K562 (cell line): Measurements from ENCODE around the gene KHSRP. TPM values are rescaled to one million over a fixed set of nuclear protein-coding genes. Genes with fewer than 3 reads are reported as not detected.

Experiments used
- ATF1 ChIP-seq, 2 experiments: fragments of 450-650 bp in 1 of 2; IDR thresholded peaks; 2 replicates each; pipeline ENCODE4 v1.6.1; 2016; ENCODE audit warnings: missing compliant biosample characterization in 1 of 2, missing genetic modification characterization in 1 of 2
- BMI1 ChIP-seq: fragments of 150-350 bp; IDR thresholded peaks from 2 replicates; pipeline ENCODE4 v1.6.1; 2014; ENCODE audit warnings: low read length
- CBX5 ChIP-seq: IDR thresholded peaks from 2 replicates; pipeline ENCODE4 v1.6.1; 2014; ENCODE audit warnings: low read depth, borderline replicate concordance
- ELF4 ChIP-seq: fragments of 450-650 bp; formaldehyde crosslinking; IDR thresholded peaks from 2 replicates; pipeline ENCODE4 v1.4.0; 2022; ENCODE audit warnings: missing genetic modification characterization
- L3MBTL2 ChIP-seq: fragments of 450-650 bp; IDR thresholded peaks from 2 replicates; pipeline ENCODE4 v1.6.1; 2016; ENCODE audit warnings: mild to moderate bottlenecking, moderate library complexity
- MEIS2 ChIP-seq: fragments of 450-650 bp; IDR thresholded peaks from 2 replicates; pipeline ENCODE4 v1.6.1; 2014; ENCODE audit warnings: mild to moderate bottlenecking; ENCODE audit not compliant: partially characterized antibody
- OTX1 ChIP-seq: fragments of 450-650 bp; formaldehyde crosslinking; IDR thresholded peaks from 2 replicates; pipeline ENCODE4 v1.4.0; 2022; ENCODE audit warnings: mild to moderate bottlenecking
- POLR2G ChIP-seq: fragments of 200-400 bp; formaldehyde crosslinking; IDR thresholded peaks from 2 replicates; pipeline ENCODE4 v1.6.1; 2017; ENCODE audit warnings: low read depth, mild to moderate bottlenecking, antibody characterized with exemption, low read length, moderate library complexity
- RFX7 ChIP-seq: fragments of 250-450 bp; sonication (Bioruptor Pico); IDR thresholded peaks from 2 replicates; pipeline ENCODE4 v1.5.1; 2021; ENCODE audit warnings: mild to moderate bottlenecking
- SNRNP70 ChIP-seq: fragments of 200-400 bp; formaldehyde crosslinking; optimal IDR thresholded peaks from 2 replicates; pipeline ENCODE3; 2017; ENCODE audit warnings: low read depth, low read length
- TOE1 ChIP-seq, 2 experiments: fragments of 450-650 bp in 1 of 2; sonication (generic) in 1 of 2; formaldehyde crosslinking in 1 of 2; IDR thresholded peaks; 2 replicates each; pipeline versions ENCODE4 v1.7.1 to v1.8.0; 2016 to 2022; ENCODE audit warnings: borderline replicate concordance in 2 of 2, mild to moderate bottlenecking in 2 of 2, antibody characterized with exemption in 1 of 2, inconsistent platforms in 1 of 2, low read depth in 1 of 2, missing genetic modification reagents in 1 of 2, moderate library complexity in 1 of 2
- TSHZ1 ChIP-seq: fragments of 250-450 bp; sonication (Bioruptor Pico); IDR thresholded peaks from 2 replicates; pipeline ENCODE4 v1.4.0; 2020; ENCODE audit warnings: mild to moderate bottlenecking, moderate library complexity
- ZFPM2 ChIP-seq: fragments of 250-450 bp; sonication (Bioruptor Pico); IDR thresholded peaks from 2 replicates; pipeline ENCODE4 v1.5.1; 2022; ENCODE audit warnings: mild to moderate bottlenecking
- ZNF175 ChIP-seq: fragments of 200-800 bp; sonication (Bioruptor generic); IDR thresholded peaks from 2 replicates; pipeline ENCODE4 v1.6.1; 2016; ENCODE audit warnings: low read depth, mild to moderate bottlenecking, missing genetic modification characterization, missing compliant biosample characterization
- ZNF785 ChIP-seq: fragments of 250-450 bp; sonication (Bioruptor Pico); IDR thresholded peaks from 2 replicates; pipeline ENCODE4 v1.4.0; 2020; ENCODE audit warnings: mild to moderate bottlenecking
- polyA plus RNA-seq, 8 experiments: library from polyadenylated mRNA; depleted of rRNA in 4 of 8; stranded (reverse) in 5 of 8; unstranded in 3 of 8; fragments of >200 nt; fragmentation: Nextera tagmentation in 2 of 8; fragmentation: Illumina TruSeq in 1 of 8; extraction: Ambion mirVana in 2 of 8; extraction: Trizol in 1 of 8; gene quantifications; 2 replicates each; pipeline versions ENCODE4 v1.2.1 to v1.2.3, GENCODE V29; 2011 to 2014; ENCODE audit warnings: inconsistent platforms in 1 of 8, missing spikeins in 1 of 8
- total RNA-seq, 7 experiments: library from RNA; depleted of rRNA in 6 of 7; stranded (reverse); fragments of >200 nt in 6 of 7; fragmentation: Illumina TruSeq in 2 of 7; extraction: Trizol in 2 of 7; gene quantifications; 2 replicates each; pipeline versions ENCODE4 v1.2.1 to v1.2.3, GENCODE V29; 2011 to 2021; ENCODE audit warnings: low replicate concordance in 1 of 7
- TF ChIP-seq, protein P1 (sequence below): fragments of 250-450 bp; sonication (Bioruptor Pico); IDR thresholded peaks from 2 replicates; pipeline ENCODE4 v1.9.0; 2021; ENCODE audit warnings: mild to moderate bottlenecking
- TF ChIP-seq, protein P2 (sequence below), 2 experiments: fragments of 450-650 bp; IDR thresholded peaks; 2 replicates each; pipeline ENCODE4 v1.6.1; 2016
- TF ChIP-seq, protein P3 (sequence below): sonication (generic); formaldehyde crosslinking; IDR thresholded peaks from 2 replicates; pipeline ENCODE4 v1.8.1; 2023; ENCODE audit warnings: mild to moderate bottlenecking, missing genetic modification reagents, moderate library complexity
- TF ChIP-seq, protein P4 (sequence below): fragments of 450-650 bp; IDR thresholded peaks from 2 replicates; pipeline ENCODE4 v1.6.1; 2016

KHSRP gene
- total and polyA plus RNA-seq, 9 of the 15 experiments (the other 6 are each of a cell fraction or from before 2014, with no cell fraction given), result 4.2 to 564 (median 139) TPM

- TF ChIP-seq OTX1 (CRISPR knock-in tag) (no peak; the same call in 1 of the 2 replicates), L3MBTL2 (peak; percentile 100), BMI1 (no peak), TOE1 (IDR thresholded peaks at IDR 0.05; ENCODE audit: borderline replicate concordance) (peak; percentile 96), TOE1 (CRISPR knock-in tag; IDR thresholded peaks at IDR 0.05; ENCODE audit: borderline replicate concordance, low read depth) (0 out of 2 replicates have a peak, but pooled peaks have one; percentile 67), ZNF175 (CRISPR knock-in tag) (peak; percentile 96; the same call in 1 of the 2 replicates), CBX5 (no peak), POLR2G (peak; percentile 72), RFX7 (CRISPR knock-in tag) (0 out of 2 replicates have a peak, but pooled peaks have one; percentile 58), SNRNP70 (no peak), ZFPM2 (CRISPR knock-in tag) (0 out of 2 replicates have a peak, but pooled peaks have one; percentile 76), ELF4 (no peak), MEIS2 (peak; percentile 87), TSHZ1 (CRISPR knock-in tag) (peak; percentile 67; the same call in 1 of the 2 replicates), ZNF785 (no peak), ATF1 (CRISPR knock-in tag; IDR thresholded peaks at IDR 0.05) (0 out of 2 replicates have a peak, but pooled peaks have one; percentile 35), ATF1 (tag; IDR thresholded peaks at IDR 0.05) (peak; percentile 97)
- TF ChIP-seq, protein P1, sequence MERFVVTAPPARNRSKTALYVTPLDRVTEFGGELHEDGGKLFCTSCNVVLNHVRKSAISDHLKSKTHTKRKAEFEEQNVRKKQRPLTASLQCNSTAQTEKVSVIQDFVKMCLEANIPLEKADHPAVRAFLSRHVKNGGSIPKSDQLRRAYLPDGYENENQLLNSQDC, result no peak
- TF ChIP-seq, protein P2, sequence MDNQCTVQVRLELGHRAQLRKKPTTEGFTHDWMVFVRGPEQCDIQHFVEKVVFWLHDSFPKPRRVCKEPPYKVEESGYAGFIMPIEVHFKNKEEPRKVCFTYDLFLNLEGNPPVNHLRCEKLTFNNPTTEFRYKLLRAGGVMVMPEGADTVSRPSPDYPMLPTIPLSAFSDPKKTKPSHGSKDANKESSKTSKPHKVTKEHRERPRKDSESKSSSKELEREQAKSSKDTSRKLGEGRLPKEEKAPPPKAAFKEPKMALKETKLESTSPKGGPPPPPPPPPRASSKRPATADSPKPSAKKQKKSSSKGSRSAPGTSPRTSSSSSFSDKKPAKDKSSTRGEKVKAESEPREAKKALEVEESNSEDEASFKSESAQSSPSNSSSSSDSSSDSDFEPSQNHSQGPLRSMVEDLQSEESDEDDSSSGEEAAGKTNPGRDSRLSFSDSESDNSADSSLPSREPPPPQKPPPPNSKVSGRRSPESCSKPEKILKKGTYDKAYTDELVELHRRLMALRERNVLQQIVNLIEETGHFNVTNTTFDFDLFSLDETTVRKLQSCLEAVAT (IDR thresholded peaks at IDR 0.05), result peak in 1 of 2 experiments; percentile 99; a peak in 2 of 4 replicates
- TF ChIP-seq, protein P3, sequence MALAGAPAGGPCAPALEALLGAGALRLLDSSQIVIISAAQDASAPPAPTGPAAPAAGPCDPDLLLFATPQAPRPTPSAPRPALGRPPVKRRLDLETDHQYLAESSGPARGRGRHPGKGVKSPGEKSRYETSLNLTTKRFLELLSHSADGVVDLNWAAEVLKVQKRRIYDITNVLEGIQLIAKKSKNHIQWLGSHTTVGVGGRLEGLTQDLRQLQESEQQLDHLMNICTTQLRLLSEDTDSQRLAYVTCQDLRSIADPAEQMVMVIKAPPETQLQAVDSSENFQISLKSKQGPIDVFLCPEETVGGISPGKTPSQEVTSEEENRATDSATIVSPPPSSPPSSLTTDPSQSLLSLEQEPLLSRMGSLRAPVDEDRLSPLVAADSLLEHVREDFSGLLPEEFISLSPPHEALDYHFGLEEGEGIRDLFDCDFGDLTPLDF, result peak; percentile 90; the same call in 1 of the 2 replicates
- TF ChIP-seq, protein P4, sequence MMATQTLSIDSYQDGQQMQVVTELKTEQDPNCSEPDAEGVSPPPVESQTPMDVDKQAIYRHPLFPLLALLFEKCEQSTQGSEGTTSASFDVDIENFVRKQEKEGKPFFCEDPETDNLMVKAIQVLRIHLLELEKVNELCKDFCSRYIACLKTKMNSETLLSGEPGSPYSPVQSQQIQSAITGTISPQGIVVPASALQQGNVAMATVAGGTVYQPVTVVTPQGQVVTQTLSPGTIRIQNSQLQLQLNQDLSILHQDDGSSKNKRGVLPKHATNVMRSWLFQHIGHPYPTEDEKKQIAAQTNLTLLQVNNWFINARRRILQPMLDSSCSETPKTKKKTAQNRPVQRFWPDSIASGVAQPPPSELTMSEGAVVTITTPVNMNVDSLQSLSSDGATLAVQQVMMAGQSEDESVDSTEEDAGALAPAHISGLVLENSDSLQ, result peak; percentile 100
Observed at GRCh38 chr19:6424939-6425731, 524 bp upstream of the KHSRP start (continued).
